Left renal cortex interstitium (tissue), 4 donors: ENCODE data around the gene COQ4. TPM values are rescaled to one million over a fixed set of nuclear protein-coding genes. Genes with fewer than 3 reads are reported as not detected.

ENCODE experiments used
- DNase-seq, 4 donors: peaks; one replicate each; pipeline ENCODE4 v3.0.0-alpha.2; 2013; ENCODE audit warnings: low read depth in 4 of 4, low spot score in 2 of 4, missing footprints in 1 of 4
- polyA plus RNA-seq, 4 donors: library from polyadenylated mRNA; unstranded; fragments of 120-200 nt; gene quantifications; one replicate each; pipeline ENCODE4 v1.2.1, GENCODE V29; 2013; ENCODE audit not compliant: insufficient read length in 4 of 4

COQ4 gene
- polyA plus RNA-seq, 4 donors: 52.6 to 95.2 (median 79.7) TPM

- DNase-seq: no peak
Measured at GRCh38 chr9:128298535-128299482, 23.8 kb upstream of the COQ4 start.

- no peak for DNase-seq
Measured at GRCh38 chr9:128304136-128304970, 18.3 kb upstream of the COQ4 start.

DNA sequence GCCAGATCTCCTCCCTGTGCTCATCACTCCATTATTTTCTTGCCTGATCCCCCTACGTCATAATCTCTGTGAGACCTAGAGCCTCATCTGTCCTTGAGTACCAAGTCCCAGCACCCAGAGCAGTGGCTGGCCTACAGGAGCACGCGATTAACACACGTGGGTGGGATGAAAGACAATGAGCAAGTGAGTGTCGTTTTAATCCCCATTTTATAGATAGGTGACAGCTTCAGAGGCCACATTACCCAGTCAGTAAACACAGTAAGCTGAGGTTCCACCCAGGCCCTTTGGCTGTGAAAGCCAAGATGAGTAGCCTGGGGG, 17.7 kb upstream of the COQ4 start:
- DNase-seq: no peak

DNA sequence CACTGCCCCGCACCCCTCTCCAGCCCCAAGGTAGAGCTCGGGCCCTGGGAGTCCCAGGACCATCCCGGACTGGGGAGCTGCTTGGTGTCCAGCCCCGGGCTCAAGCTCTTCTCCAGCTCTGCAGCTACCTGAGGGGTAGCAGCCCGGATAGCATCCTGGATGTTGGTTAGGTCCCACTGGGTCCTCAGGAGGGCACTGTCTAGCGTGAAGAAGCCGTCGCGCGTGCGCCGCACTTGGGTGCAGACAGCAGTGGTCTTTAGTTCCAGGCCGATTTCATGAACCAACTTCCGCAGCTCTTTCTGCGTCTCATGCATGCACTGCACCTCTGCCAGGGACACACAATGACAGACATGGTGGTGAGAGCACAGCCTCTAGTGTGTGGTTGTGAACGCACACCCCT, 13.1 kb upstream of the COQ4 start:
- DNase-seq: no peak

GRCh38 chr9:128310461-128310860, 12.2 kb upstream of the COQ4 start:
- no peak for DNase-seq

DNA sequence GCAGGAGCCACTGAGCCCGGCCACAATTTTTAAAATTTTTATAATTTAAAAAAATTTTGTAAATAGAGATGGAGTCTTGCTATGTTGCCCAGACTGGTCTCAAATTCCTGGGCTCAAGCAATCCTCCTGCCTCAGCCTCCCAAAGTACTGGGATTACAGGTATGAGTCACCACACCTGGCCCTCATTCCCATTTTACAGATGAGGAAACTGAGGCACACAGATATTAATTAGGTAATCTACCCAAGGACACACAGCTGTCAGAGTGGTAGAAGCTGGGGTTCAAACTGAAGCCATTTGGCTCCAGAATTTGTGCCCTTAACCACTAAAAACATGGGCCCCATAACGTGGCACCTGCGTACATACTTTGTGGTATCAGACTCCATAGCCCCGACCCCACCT, 7.9 kb upstream of the COQ4 start:
- no peak for DNase-seq

- DNase-seq: no peak
Measured at GRCh38 chr9:128316421-128316820, 6.2 kb upstream of the COQ4 start.

- DNase-seq: no peak
Measured at GRCh38 chr9:128317629-128318028, 5.0 kb upstream of the COQ4 start.

GRCh38 chr9:128321343-128321742, 1.3 kb upstream of the COQ4 start:
- no peak for DNase-seq

GRCh38 chr9:128321879-128322403, 698 bp upstream of the COQ4 start:
- no peak for DNase-seq

GRCh38 chr9:128323212-128323730, 632 bp downstream of the COQ4 start:
- no peak for DNase-seq

GRCh38 chr9:128323791-128324190, 1.2 kb downstream of the COQ4 start:
- no peak for DNase-seq

- DNase-seq: no peak
Measured at GRCh38 chr9:128324401-128324800, 1.8 kb downstream of the COQ4 start.

DNA sequence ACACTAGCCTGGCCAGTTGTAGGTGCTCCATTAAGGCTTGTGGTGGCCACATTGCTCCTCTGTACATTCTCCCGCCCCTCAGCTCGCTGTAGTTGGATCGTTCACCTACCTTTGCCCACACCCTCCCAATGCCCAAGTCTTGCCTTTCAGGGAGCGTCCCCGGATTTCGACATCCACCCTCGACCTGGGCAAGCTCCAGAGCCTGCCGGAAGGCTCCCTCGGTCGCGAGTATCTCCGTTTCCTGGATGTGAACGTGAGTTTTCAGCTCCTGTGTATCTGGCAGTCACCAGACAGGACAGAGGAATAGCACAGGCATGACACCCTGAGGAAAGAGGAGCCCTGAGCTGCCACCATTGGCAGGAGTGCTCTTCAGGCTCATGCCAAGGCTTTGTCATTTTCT, 3.0 kb downstream of the COQ4 start:
- DNase-seq: no peak

DNA sequence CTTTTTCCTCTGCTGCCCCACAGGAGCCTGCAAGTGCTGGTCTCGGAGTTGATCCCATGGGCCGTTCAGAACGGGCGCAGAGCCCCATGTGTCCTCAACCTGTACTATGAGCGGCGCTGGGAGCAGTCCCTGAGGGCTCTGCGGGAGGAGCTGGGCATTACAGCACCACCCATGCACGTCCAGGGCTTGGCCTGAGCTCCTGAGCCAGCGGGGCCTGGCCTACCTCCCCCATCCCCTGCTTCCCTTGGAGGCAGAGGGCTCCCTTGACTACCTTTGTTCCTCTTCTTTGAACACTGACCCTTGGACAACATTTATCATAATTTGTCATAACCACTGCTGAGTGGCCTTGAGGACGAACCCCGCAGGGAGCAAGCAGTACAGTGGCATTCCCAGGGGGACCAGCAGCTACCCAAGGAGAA, 10.8 kb downstream of the COQ4 start:
- DNase-seq: no peak

DNA sequence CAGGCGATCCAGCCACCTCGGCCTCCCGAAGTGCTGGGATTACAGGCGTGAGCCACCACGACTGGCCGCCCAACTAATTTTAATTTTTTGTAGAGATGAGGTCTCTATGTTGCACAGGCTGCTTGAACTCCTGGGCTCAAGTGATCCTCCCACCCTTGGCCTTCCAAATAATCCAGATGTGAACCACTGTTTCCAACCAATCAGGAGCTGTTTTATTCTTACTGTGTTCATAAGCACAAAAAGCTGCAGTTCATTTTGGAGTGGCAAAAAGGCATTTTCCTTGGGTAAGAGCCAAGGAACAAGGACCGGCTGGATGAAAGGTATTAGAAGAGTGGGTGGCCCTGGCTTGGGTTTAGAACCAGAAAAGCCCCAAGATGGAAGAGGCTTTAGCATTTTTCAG, 12.5 kb downstream of the COQ4 start:
- no peak for DNase-seq

- no peak for DNase-seq
Measured at GRCh38 chr9:128335914-128336313, 13.3 kb downstream of the COQ4 start.

- no peak for DNase-seq
Measured at GRCh38 chr9:128337936-128338335, 15.3 kb downstream of the COQ4 start.

- DNase-seq: peak in 1 of 4 donors; percentile 4
Measured at GRCh38 chr9:128338852-128339614, 16.4 kb downstream of the COQ4 start.
